Osteoblast (primary cell): ENCODE measurements around the gene PPP1R14B. TPM values are rescaled to one million over a fixed set of nuclear protein-coding genes. Genes with fewer than 3 reads are reported as not detected.

Experiments used
- DNase-seq: peaks from one replicate; pipeline ENCODE4 v3.0.0; 2011; ENCODE audit warnings: low spot score, mixed read lengths; ENCODE audit not compliant: insufficient read length; ENCODE audit errors: missing footprints
- H2AFZ ChIP-seq: 2 replicates; pipeline ENCODE4 v1.6.0; 2011; ENCODE audit warnings: mild to moderate bottlenecking, low read length
- H3K27ac ChIP-seq: 2 replicates; pipeline ENCODE4 v1.5.1; 2011; ENCODE audit warnings: mild to moderate bottlenecking, low read depth, low read length, moderate library complexity
- H3K27me3 ChIP-seq: 2 replicates; pipeline ENCODE4 v1.6.0; 2012; ENCODE audit warnings: mild to moderate bottlenecking, control low read depth, inconsistent platforms, low read length, moderate library complexity; ENCODE audit not compliant: insufficient read depth
- H3K36me3 ChIP-seq: 2 replicates; pipeline ENCODE4 v1.5.1; 2011; ENCODE audit warnings: mild to moderate bottlenecking, low read length, control low read depth, moderate library complexity; ENCODE audit not compliant: insufficient read depth
- H3K4me1 ChIP-seq: 2 replicates; pipeline ENCODE4 v1.5.1; 2011; ENCODE audit warnings: mild to moderate bottlenecking, low read length, control low read depth, moderate library complexity; ENCODE audit not compliant: insufficient read depth
- H3K4me2 ChIP-seq: 2 replicates; pipeline ENCODE4 v1.6.0; 2011; ENCODE audit warnings: mild to moderate bottlenecking, low read length; ENCODE audit not compliant: insufficient read depth
- H3K4me3 ChIP-seq: fragments of 200-600 bp; sonication (generic); 3 replicates; pipeline ENCODE4 v1.5.1; 2012; ENCODE audit warnings: mild to moderate bottlenecking, low read length, inconsistent platforms; ENCODE audit not compliant: insufficient read depth
- H3K79me2 ChIP-seq: 2 replicates; pipeline ENCODE4 v1.6.0; 2012; ENCODE audit warnings: mild to moderate bottlenecking, low read length, control low read depth, inconsistent platforms; ENCODE audit not compliant: insufficient read depth
- H3K9me3 ChIP-seq: 2 replicates; pipeline ENCODE4 v1.5.1; 2011; ENCODE audit warnings: low read depth, low read length, control low read depth
- H4K20me1 ChIP-seq: 2 replicates; pipeline ENCODE4 v1.6.0; 2012; ENCODE audit warnings: mild to moderate bottlenecking, low read length, control low read depth; ENCODE audit not compliant: insufficient read depth
- total RNA-seq: library from RNA; depleted of rRNA; stranded (reverse); fragments of >200 nt; gene quantifications from 2 replicates; pipeline ENCODE4 v1.2.3, GENCODE V29; 2012
- TF ChIP-seq, protein P1 (sequence below): IDR thresholded peaks from 2 replicates; pipeline ENCODE4 v1.5.1; 2011; ENCODE audit warnings: mild to moderate bottlenecking, low read depth, low read length, moderate library complexity; ENCODE audit errors: extremely low read depth

Gene PPP1R14B
- total RNA-seq, 1 donor, result 136 TPM

DNA sequence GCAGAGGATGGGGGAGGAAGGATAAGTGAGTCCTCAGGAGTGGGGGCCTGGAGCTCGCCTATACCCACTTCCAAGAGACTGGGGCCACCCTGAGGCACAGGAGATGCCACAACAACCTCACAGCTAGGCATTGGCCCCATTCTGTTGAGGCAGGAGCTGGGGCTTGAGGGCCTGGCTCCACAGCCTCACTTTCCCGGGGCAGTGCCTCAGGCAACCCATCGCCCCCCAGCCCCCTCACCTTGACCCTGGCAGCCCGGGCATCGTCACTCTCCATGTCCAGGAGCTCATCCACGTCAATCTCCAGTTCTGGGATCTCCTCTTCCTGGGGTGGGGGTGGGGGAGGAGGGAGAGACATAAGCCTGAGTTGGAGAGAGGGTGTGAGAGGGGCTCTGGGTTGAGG lies 1.8 kb downstream of the PPP1R14B start:
- no peak for DNase-seq
- TF ChIP-seq, protein P1, sequence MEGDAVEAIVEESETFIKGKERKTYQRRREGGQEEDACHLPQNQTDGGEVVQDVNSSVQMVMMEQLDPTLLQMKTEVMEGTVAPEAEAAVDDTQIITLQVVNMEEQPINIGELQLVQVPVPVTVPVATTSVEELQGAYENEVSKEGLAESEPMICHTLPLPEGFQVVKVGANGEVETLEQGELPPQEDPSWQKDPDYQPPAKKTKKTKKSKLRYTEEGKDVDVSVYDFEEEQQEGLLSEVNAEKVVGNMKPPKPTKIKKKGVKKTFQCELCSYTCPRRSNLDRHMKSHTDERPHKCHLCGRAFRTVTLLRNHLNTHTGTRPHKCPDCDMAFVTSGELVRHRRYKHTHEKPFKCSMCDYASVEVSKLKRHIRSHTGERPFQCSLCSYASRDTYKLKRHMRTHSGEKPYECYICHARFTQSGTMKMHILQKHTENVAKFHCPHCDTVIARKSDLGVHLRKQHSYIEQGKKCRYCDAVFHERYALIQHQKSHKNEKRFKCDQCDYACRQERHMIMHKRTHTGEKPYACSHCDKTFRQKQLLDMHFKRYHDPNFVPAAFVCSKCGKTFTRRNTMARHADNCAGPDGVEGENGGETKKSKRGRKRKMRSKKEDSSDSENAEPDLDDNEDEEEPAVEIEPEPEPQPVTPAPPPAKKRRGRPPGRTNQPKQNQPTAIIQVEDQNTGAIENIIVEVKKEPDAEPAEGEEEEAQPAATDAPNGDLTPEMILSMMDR, result no peak
- no peak overlapping the region for H3K27ac ChIP-seq

DNA sequence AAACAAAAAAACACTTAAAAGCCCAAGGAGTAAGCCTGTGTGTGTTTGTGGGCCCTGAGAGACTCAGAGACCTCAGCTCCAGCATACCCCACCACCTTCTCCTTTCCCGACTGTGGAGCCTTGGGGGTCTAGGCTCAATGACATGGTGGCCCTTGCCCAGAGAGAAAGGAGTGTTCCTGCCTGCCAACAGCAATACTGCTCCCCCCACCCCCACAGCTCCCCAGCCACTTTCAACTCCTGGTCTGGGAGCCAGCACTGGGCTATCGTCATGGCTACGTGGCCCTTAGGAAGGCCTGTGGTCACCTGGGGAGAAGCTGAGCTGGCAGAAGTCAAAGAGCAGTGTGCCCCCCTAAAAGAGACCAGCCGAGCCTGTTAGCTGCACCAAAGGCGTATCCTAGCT lies 2.6 kb downstream of the PPP1R14B start:
- Histone ChIP-seq H3K36me3 (peaks cover 15% of the 10 kb centered on the region), H3K4me3 (no peak overlapping the region), H3K79me2 (peaks cover 42% of the 10 kb centered on the region), H2AFZ (no peak overlapping the region), H3K4me1 (peaks cover 33% of the 10 kb centered on the region), H3K27me3 (no peaks in the 10 kb centered on the region), H3K27ac (no peak overlapping the region), H3K9me3 (no peaks in the 10 kb centered on the region), H3K4me2 (no peak overlapping the region), H4K20me1 (peaks cover 8% of the 10 kb centered on the region)
- peak; percentile 85 for DNase-seq
- TF ChIP-seq, protein P1, result no peak

More for the DNA sequence above, 1.8 kb downstream of the PPP1R14B start:
- Histone ChIP-seq H4K20me1 (peaks cover 8% of the 10 kb centered on the region), H3K4me3 (peak overlapping the region; percentile 97), H3K4me1 (peaks cover 33% of the 10 kb centered on the region), H3K4me2 (peak overlapping the region; percentile 91), H2AFZ (no peak overlapping the region), H3K9me3 (no peaks in the 10 kb centered on the region), H3K27me3 (no peaks in the 10 kb centered on the region), H3K79me2 (peaks cover 42% of the 10 kb centered on the region), H3K36me3 (peaks cover 15% of the 10 kb centered on the region)

DNA sequence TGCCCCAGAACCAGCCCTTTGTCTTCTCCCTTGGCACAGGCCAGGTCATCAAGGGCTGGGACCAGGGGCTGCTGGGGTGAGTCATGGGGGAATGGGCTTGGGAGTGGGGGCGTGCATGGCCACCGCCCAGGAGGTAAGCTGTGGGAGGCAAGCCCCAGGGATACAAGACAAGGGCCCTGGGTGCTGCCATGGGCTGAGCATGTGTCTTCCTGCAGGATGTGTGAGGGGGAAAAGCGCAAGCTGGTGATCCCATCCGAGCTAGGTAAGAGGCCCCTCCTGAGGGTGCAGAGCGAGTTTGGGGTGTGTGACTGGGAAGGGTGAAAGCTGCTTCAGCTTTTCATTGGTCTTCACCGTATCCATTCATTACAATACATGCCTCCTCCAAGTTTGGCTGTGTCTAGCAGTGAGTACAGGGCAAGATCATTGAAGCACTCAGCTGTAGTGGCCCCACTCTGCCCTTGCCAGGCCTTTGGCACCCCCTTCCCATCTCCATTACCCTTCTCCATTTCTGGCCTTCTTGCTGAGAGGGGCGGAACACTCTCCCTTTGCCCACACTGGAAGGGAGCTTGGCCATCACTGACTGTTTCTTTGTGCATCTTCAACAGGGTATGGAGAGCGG lies 3.4 kb downstream of the PPP1R14B start:
- H3K27me3 ChIP-seq, result no peaks in the 10 kb centered on the region
- DNase-seq, result peak; percentile 81
- no peak overlapping the region for H3K4me3 ChIP-seq
- peaks cover 8% of the 10 kb centered on the region for H4K20me1 ChIP-seq
- H2AFZ ChIP-seq, result no peak overlapping the region
- H3K4me2 ChIP-seq, result no peak overlapping the region
- H3K79me2 ChIP-seq, result peaks cover 42% of the 10 kb centered on the region
- no peak overlapping the region for H3K27ac ChIP-seq
- H3K36me3 ChIP-seq, result peaks cover 15% of the 10 kb centered on the region
- no peaks in the 10 kb centered on the region for H3K9me3 ChIP-seq
- peaks cover 33% of the 10 kb centered on the region for H3K4me1 ChIP-seq
- TF ChIP-seq, protein P1, result no peak

DNA sequence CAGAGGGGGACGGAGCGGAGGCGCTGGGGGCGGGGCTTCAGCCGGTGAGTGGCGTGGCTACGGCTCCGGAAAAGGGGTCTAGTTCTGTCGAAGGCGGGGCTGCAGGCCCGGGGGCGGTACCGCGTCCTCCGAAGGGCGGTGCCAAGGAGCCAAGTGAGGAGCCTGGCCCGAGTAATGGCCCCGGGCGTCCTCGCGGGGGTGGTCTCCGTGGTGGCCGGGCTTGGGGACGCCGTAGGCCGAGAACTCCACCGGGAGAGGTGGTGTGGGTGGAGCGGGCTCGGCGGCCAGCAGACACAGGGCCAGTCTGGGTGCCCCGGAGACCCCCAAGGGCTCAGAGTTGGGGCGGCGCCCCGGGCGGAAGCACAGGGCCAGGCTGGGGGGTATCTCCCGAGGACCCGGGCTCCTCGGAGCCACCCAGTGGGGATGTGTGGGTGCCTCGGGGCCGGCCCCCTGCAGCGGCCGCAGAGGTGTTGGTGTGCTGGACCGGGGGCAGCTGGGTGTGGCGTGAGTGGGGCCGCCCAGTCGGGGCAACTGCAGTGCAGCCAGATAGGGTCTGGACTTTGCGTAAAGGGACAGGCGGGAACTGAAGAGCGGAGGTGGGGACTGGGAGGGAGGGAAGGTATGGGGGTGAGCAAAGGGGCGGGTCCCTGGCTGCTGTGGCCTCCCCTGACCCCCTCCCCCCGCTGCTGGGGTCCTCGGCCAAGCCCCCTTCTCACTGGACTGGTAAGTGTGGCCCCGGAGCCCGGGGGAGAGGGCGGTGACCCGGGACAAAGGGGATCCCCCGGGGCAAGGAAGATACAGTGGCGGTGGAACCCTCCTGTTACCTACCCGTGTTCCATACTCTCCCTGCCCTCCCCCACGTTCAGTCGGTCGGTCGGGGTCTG lies 5.0 kb downstream of the PPP1R14B start:
- Histone ChIP-seq H3K4me1 (peaks cover 29% of the 10 kb centered on the region), H3K9me3 (no peaks in the 10 kb centered on the region), H2AFZ (no peak overlapping the region), H3K36me3 (peaks cover 20% of the 10 kb centered on the region), H3K27me3 (no peaks in the 10 kb centered on the region), H3K79me2 (peaks cover 42% of the 10 kb centered on the region), H3K27ac (peak overlapping the region; percentile 11), H3K4me2 (peak overlapping the region; percentile 88), H4K20me1 (peaks cover 8% of the 10 kb centered on the region), H3K4me3 (peak overlapping the region; percentile 87)
- TF ChIP-seq, protein P1, result no peak
- DNase-seq, result no peak
